ENCODE measurements around the gene CCDC70. TPM values are rescaled to one million over a fixed set of nuclear protein-coding genes. Genes with fewer than 3 reads are reported as not detected.

The CCDC70 gene
- total and polyA plus RNA-seq, 2 of the 8 experiments (the other 6 are each of a cell fraction or from before 2014, with no cell fraction given), result not detected

DNA sequence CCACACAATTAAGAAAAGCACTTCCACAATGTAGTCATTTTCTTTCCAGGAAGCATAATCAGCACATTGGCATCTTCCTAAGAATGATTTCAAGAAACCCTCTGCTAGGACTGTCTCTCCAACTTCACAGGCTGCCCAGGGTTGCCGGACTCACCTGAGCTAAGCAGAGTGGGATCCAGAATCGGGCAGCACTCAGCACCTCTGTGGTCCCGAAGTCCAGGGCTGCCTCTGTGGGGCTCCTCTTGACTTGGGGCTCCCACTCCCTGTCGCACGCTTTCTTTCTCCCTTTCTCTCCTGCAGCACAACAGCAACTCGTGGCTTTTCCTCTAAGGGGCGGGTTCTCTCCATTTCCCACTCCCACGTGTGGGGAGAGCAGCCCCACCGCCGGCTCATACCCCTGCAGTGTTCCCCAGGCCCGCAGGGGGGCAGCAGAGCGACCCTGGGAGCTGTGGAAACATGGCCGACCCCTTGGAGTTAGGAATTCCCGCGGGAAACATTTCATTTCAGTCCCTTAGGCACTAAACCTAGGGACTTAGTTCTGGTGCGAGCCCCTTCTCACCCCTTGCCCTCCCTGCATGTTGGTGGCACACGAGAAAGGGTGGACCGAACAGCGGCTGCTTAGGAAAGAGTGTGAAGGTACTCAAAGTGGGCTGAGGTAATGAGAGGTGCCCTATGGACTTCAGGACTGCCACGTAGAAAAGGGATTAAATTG, 16.8 kb upstream of the CCDC70 start, which contains the start of gene TMEM272:
Gene TMEM272, minus strand, starts transcription at position 316 of the 712 bp plus-strand sequence. CDS start 6,647 bp downstream, outside the sequence.
- WGBS, 2 experiments (ENCODE audit: extremely low coverage in 1 of 2, insufficient coverage in 1 of 2, insufficient read length in 1 of 2, insufficient replicate concordance in 2 of 2, low coverage in 1 of 2, low lambda C conversion rate in 2 of 2, missing lambda C conversion rate in 1 of 2), result 53% methylated on average over 18 of the region's 20 CpGs; no CpG with 5 or more reads in 1 of the 2 experiments
- no peak within 1 kb of the TSS for H3K4me3 ChIP-seq (ENCODE audit: extremely low read depth in 1 of 4, insufficient read depth in 2 of 4, low read depth in 3 of 4, low read length in 4 of 4)
- FAIRE-seq, result peak; percentile 65
- TF ChIP-seq BACH1 (IDR thresholded peaks at IDR 0.05; ENCODE audit: low read length) (peak; percentile 88), HDAC2 (IDR thresholded peaks at IDR 0.05; ENCODE audit: borderline replicate concordance in 1 of 2, low read depth in 2 of 2, low read length in 2 of 2) (peak; percentile 64 to 90; a peak in 2 of 4 replicates), CTCF (IDR thresholded peaks at IDR 0.05; ENCODE audit: control extremely low read depth in 1 of 3, insufficient read depth in 1 of 3, low read depth in 1 of 3, low read length in 3 of 3) (peak; percentile 75 to 88 (median 87)), RAD21 (IDR thresholded peaks at IDR 0.05 in 1 of 2, conservative IDR thresholded peaks at IDR 0.05 in 1 of 2; ENCODE audit: low read depth in 2 of 2, low read length in 2 of 2) (peak; percentile 50 to 60), TAF1 (IDR thresholded peaks at IDR 0.05; ENCODE audit: low read depth, low read length) (peak; percentile 33; the same call in 1 of the 2 replicates), SIRT6 (IDR thresholded peaks at IDR 0.05; ENCODE audit: low read length) (no peak)
- TF ChIP-seq, protein P1, sequence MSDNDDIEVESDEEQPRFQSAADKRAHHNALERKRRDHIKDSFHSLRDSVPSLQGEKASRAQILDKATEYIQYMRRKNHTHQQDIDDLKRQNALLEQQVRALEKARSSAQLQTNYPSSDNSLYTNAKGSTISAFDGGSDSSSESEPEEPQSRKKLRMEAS (IDR thresholded peaks at IDR 0.05), result peak; percentile 67; the same call in 1 of the 2 replicates

More for the DNA sequence above, 16.8 kb upstream of the CCDC70 start, which contains the start of gene TMEM272:
- Histone ChIP-seq H2BK20ac (ENCODE audit: low read length) (peak within 1 kb of the TSS; percentile 16; the same call in 1 of the 2 replicates), H4K8ac (ENCODE audit: extremely low read depth, insufficient read depth, low read length) (peak within 1 kb of the TSS; percentile 97; the same call in 1 of the 2 replicates), H3K9ac (replicated peaks in 1 of 4; ENCODE audit: extremely low read depth in 1 of 4, low read depth in 3 of 4, low read length in 3 of 4) (no peak within 1 kb of the TSS), H3K27me3 (replicated peaks in 1 of 4; ENCODE audit: control insufficient read depth in 3 of 4, extremely low read depth in 1 of 4, insufficient read depth in 3 of 4, low read length in 3 of 4) (no peaks in the 10 kb centered on the region), H3K18ac (ENCODE audit: extremely low read depth, low read length) (peak within 1 kb of the TSS; percentile 52; the same call in 1 of the 2 replicates), H2BK120ac (replicated peaks; ENCODE audit: low read depth, low read length) (no peak within 1 kb of the TSS), H2BK12ac (ENCODE audit: low read depth, low read length) (peak within 1 kb of the TSS; percentile 32; the same call in 1 of the 2 replicates), H3K79me2 (ENCODE audit: control insufficient read depth in 1 of 2, insufficient read depth in 2 of 2, low read length in 2 of 2) (no peaks in the 10 kb centered on the region), H4K20me1 (replicated peaks in 1 of 2; ENCODE audit: control insufficient read depth in 1 of 2, insufficient read depth in 2 of 2, low read length in 2 of 2) (no peaks in the 10 kb centered on the region), H3K23ac (ENCODE audit: insufficient read length) (no peak within 1 kb of the TSS), H2BK15ac (ENCODE audit: low read length) (0 out of 2 replicates have a peak within 1 kb of the TSS, but pooled peaks have one; percentile 23), H4K91ac (replicated peaks; ENCODE audit: insufficient read length, low read length) (peak within 1 kb of the TSS; percentile 84), H2BK5ac (ENCODE audit: low read depth, low read length) (no peak within 1 kb of the TSS), H2AFZ (ENCODE audit: low read length) (peak within 1 kb of the TSS; percentile 99), H2AK5ac (ENCODE audit: low read depth, low read length) (no peak within 1 kb of the TSS), H3K4ac (replicated peaks; ENCODE audit: insufficient read length, low read depth, low read length) (no peak within 1 kb of the TSS), H3K23me2 (ENCODE audit: low read depth, low read length) (no peaks in the 10 kb centered on the region), H3K14ac (ENCODE audit: insufficient read length) (no peak within 1 kb of the TSS), H3K27ac (ENCODE audit: low read depth, low read length) (no peak within 1 kb of the TSS), H3K36me3 (ENCODE audit: control insufficient read depth in 2 of 4, insufficient read depth in 4 of 4, low read length in 3 of 4) (no peaks in the 10 kb centered on the region), H3K4me1 (replicated peaks in 1 of 4; ENCODE audit: control insufficient read depth in 3 of 4, insufficient read depth in 4 of 4, low read length in 3 of 4) (0 out of 7 replicates have a peak, but pooled peaks cover 0 to 2% (median 0%) of the 10 kb centered on the region in 4 experiments), H4K5ac (ENCODE audit: insufficient read length, low read depth, low read length) (peak within 1 kb of the TSS; percentile 76), H3K56ac (replicated peaks; ENCODE audit: insufficient read length, low read depth, low read length) (no peak within 1 kb of the TSS), H3K4me2 (ENCODE audit: insufficient read depth in 1 of 2, low read depth in 2 of 2, low read length in 2 of 2) (peak within 1 kb of the TSS; percentile 8 to 40; a peak in 2 of 4 replicates), H3K79me1 (ENCODE audit: low read depth, low read length) (no peaks in the 10 kb centered on the region), H3K9me3 (ENCODE audit: insufficient read depth in 2 of 2, low read depth in 1 of 2, low read length in 1 of 2) (peaks cover 3% of the 10 kb centered on the region in 2 experiments; a peak in 1 of 4 replicates)
- ChIA-PET CTCF (ENCODE audit: partially characterized antibody) (interaction anchor here (0.6 to 3.2 kb wide), 38 partner anchors 7 to 595 kb away, joined by 3 to 46 read pairs (median 4); partner anchors contain the start of gene NEK5), POLR2A (ENCODE audit: partially characterized antibody) (interaction anchor here (1.0 to 1.1 kb wide), 2 partner anchors 10 to 392 kb away, joined by 3 to 4 read pairs; partner anchors contain the start of gene INTS6)
- peak in 1 of 2 experiments; percentile 94 for DNase-seq (ENCODE audit: low read depth in 1 of 2, low spot score in 2 of 2)

Data from H1 (cell line).